ENCODE data around the gene CRPPA.

The CRPPA gene

GRCh38 chr7:16397501-16398145, 23.7 kb downstream of the CRPPA start:
- TF ChIP-seq ZNF70 (CRISPR knock-in tag; IDR thresholded peaks at IDR 0.05), result no peak
- no peak for TF ChIP-seq ARNTL (CRISPR knock-in tag; IDR thresholded peaks at IDR 0.05; ENCODE audit: borderline replicate concordance, low read depth)
- TF ChIP-seq ESRRG (CRISPR knock-in tag; IDR thresholded peaks at IDR 0.05), result no peak
- TF ChIP-seq ZNF565 (CRISPR knock-in tag; conservative IDR thresholded peaks at IDR 0.05; ENCODE audit: low read depth), result no peak
- TF ChIP-seq PPARA (CRISPR knock-in tag; IDR thresholded peaks at IDR 0.05; ENCODE audit: borderline replicate concordance), result no peak
- TF ChIP-seq TSHZ2 (CRISPR knock-in tag; IDR thresholded peaks at IDR 0.05), result no peak
- no peak for TF ChIP-seq TCF4 (CRISPR knock-in tag; IDR thresholded peaks at IDR 0.05; ENCODE audit: borderline replicate concordance)
- no peak for TF ChIP-seq ZFP3 (CRISPR knock-in tag; IDR thresholded peaks at IDR 0.05)
- TF ChIP-seq ZNF8 (CRISPR knock-in tag; IDR thresholded peaks at IDR 0.05), result no peak
- TF ChIP-seq ISL1 (CRISPR knock-in tag; IDR thresholded peaks at IDR 0.05), result no peak
- TF ChIP-seq SNAI2 (CRISPR knock-in tag; IDR thresholded peaks at IDR 0.05), result no peak
- TF ChIP-seq CSRNP3 (CRISPR knock-in tag; IDR thresholded peaks at IDR 0.05), result no peak
- TF ChIP-seq ZC3H10 (CRISPR knock-in tag; IDR thresholded peaks at IDR 0.05), result no peak
- TF ChIP-seq RARB (CRISPR knock-in tag; IDR thresholded peaks at IDR 0.05), result no peak
- TF ChIP-seq BACH2 (CRISPR knock-in tag; IDR thresholded peaks at IDR 0.05; ENCODE audit: borderline replicate concordance), result no peak
- no peak for ATAC-seq

- TF ChIP-seq OSR1 (CRISPR knock-in tag; IDR thresholded peaks at IDR 0.05) (no peak), GLIS3 (CRISPR knock-in tag; IDR thresholded peaks at IDR 0.05) (no peak)
- no peak for ATAC-seq
Measured at GRCh38 chr7:16396766-16397500, 24.4 kb downstream of the CRPPA start.

GRCh38 chr7:16395121-16395520, 26.2 kb downstream of the CRPPA start:
- no peak for ATAC-seq
- TF ChIP-seq ZNF8 (CRISPR knock-in tag; IDR thresholded peaks at IDR 0.05) (no peak), ZC3H10 (CRISPR knock-in tag; IDR thresholded peaks at IDR 0.05) (no peak), ZFP3 (CRISPR knock-in tag; IDR thresholded peaks at IDR 0.05) (no peak), BACH2 (CRISPR knock-in tag; IDR thresholded peaks at IDR 0.05; ENCODE audit: borderline replicate concordance) (no peak)

GRCh38 chr7:16393862-16394422, 27.4 kb downstream of the CRPPA start:
- TF ChIP-seq ZNF8 (CRISPR knock-in tag; IDR thresholded peaks at IDR 0.05) (no peak), TCF4 (CRISPR knock-in tag; IDR thresholded peaks at IDR 0.05; ENCODE audit: borderline replicate concordance) (no peak)
- no peak for ATAC-seq

- ATAC-seq, result no peak
- TF ChIP-seq PPARA (CRISPR knock-in tag; IDR thresholded peaks at IDR 0.05; ENCODE audit: borderline replicate concordance) (no peak), ZNF565 (CRISPR knock-in tag; conservative IDR thresholded peaks at IDR 0.05; ENCODE audit: low read depth) (no peak), PATZ1 (CRISPR knock-in tag; IDR thresholded peaks at IDR 0.05; ENCODE audit: borderline replicate concordance) (no peak), CSRNP3 (CRISPR knock-in tag; IDR thresholded peaks at IDR 0.05) (no peak), ARNTL (CRISPR knock-in tag; IDR thresholded peaks at IDR 0.05; ENCODE audit: borderline replicate concordance, low read depth) (no peak), TSHZ2 (CRISPR knock-in tag; IDR thresholded peaks at IDR 0.05) (no peak), ZNF70 (CRISPR knock-in tag; IDR thresholded peaks at IDR 0.05) (no peak), CSDC2 (CRISPR knock-in tag; IDR thresholded peaks at IDR 0.05) (no peak), TCF4 (CRISPR knock-in tag; IDR thresholded peaks at IDR 0.05; ENCODE audit: borderline replicate concordance) (no peak), GLIS3 (CRISPR knock-in tag; IDR thresholded peaks at IDR 0.05) (no peak), TOX (CRISPR knock-in tag; IDR thresholded peaks at IDR 0.05; ENCODE audit: borderline replicate concordance) (no peak), ESRRG (CRISPR knock-in tag; IDR thresholded peaks at IDR 0.05) (no peak), ZFP3 (CRISPR knock-in tag; IDR thresholded peaks at IDR 0.05) (no peak), RARB (CRISPR knock-in tag; IDR thresholded peaks at IDR 0.05) (no peak)
Measured at GRCh38 chr7:16392990-16393523, 28.3 kb downstream of the CRPPA start.

Measured in SK-N-SH treated with all-trans-retinoic acid at 6 μM for 48 hours (cell line).